Stimulated activated CD8-positive, alpha-beta memory T cell treated with anti-CD3 and anti-CD28 coated beads, Interleukin-12 subunit alpha, Interleukin-12 subunit beta, amount 100 ng/mL, for 4 hours (primary cell): Measurements from ENCODE around the gene PDE4C.
"Not testable (repeated sequence)": the region's sequence is repeated elsewhere in the genome, so short reads cannot be mapped to it uniquely, and the experiment has no call there.

Experiments
- DNase-seq: peaks from one replicate; pipeline ENCODE4 v3.0.0-alpha.2; 2020; ENCODE audit warnings: low read depth

PDE4C gene

GRCh38 chr19:18223860-18224524 is 2.2 kb downstream of the PDE4C start:
- no peak for DNase-seq

- DNase-seq: no peak
Observed at GRCh38 chr19:18221815-18222725, 4.2 kb downstream of the PDE4C start.

GRCh38 chr19:18220632-18221275 is 5.5 kb downstream of the PDE4C start:
- no peak for DNase-seq

GRCh38 chr19:18219911-18220631 is 6.2 kb downstream of the PDE4C start:
- no peak for DNase-seq

- DNase-seq: no peak
Observed at GRCh38 chr19:18218600-18218999, 7.6 kb downstream of the PDE4C start.

GRCh38 chr19:18218159-18218558 is 8.1 kb downstream of the PDE4C start:
- no peak for DNase-seq

GRCh38 chr19:18216789-18217188 is 9.4 kb downstream of the PDE4C start:
- no peak for DNase-seq

GRCh38 chr19:18214779-18215433 is 11.3 kb downstream of the PDE4C start:
- DNase-seq: no peak

- DNase-seq: no peak
Observed at GRCh38 chr19:18211683-18212082, 14.6 kb downstream of the PDE4C start.

GRCh38 chr19:18209912-18210311 is 16.3 kb downstream of the PDE4C start:
- not testable (repeated sequence) for DNase-seq

- DNase-seq: no peak
Observed at GRCh38 chr19:18208098-18208951, 17.9 kb downstream of the PDE4C start.

- DNase-seq: no peak
Observed at GRCh38 chr19:18206018-18206417, 20.2 kb downstream of the PDE4C start.

GRCh38 chr19:18205200-18205892 is 20.9 kb downstream of the PDE4C start:
- DNase-seq: no peak

GRCh38 chr19:18204394-18205199 is 21.6 kb downstream of the PDE4C start:
- no peak for DNase-seq

GRCh38 chr19:18203863-18204393 is 22.3 kb downstream of the PDE4C start, which contains the start of gene RAB3A:
TSS of gene RAB3A (minus strand) at chr19:18204042. CDS start at chr19:18202740, 1,302 bp downstream.
- peak; percentile 99 for DNase-seq

GRCh38 chr19:18203408-18203862 is 22.8 kb downstream of the PDE4C start:
- no peak for DNase-seq

- DNase-seq: no peak
Observed at GRCh38 chr19:18202778-18203407, 23.3 kb downstream of the PDE4C start.

GRCh38 chr19:18202397-18202777 is 23.9 kb downstream of the PDE4C start:
- DNase-seq: no peak
